CD4-positive, alpha-beta T cell treated with Interleukin-12 subunit alpha and Interleukin-12 subunit beta, for 1 hour (primary cell): ENCODE results near the gene GPR107.
A peak's percentile ranks its signal among the peaks of the same experiment; 100 is the strongest.
"Not testable (repeated sequence)": the region's sequence is repeated elsewhere in the genome, so short reads cannot be mapped to it uniquely, and the experiment has no call there.

Experiments used
- DNase-seq: peaks from one replicate; pipeline ENCODE4 v3.0.0-alpha.2; 2020

Gene GPR107

DNA sequence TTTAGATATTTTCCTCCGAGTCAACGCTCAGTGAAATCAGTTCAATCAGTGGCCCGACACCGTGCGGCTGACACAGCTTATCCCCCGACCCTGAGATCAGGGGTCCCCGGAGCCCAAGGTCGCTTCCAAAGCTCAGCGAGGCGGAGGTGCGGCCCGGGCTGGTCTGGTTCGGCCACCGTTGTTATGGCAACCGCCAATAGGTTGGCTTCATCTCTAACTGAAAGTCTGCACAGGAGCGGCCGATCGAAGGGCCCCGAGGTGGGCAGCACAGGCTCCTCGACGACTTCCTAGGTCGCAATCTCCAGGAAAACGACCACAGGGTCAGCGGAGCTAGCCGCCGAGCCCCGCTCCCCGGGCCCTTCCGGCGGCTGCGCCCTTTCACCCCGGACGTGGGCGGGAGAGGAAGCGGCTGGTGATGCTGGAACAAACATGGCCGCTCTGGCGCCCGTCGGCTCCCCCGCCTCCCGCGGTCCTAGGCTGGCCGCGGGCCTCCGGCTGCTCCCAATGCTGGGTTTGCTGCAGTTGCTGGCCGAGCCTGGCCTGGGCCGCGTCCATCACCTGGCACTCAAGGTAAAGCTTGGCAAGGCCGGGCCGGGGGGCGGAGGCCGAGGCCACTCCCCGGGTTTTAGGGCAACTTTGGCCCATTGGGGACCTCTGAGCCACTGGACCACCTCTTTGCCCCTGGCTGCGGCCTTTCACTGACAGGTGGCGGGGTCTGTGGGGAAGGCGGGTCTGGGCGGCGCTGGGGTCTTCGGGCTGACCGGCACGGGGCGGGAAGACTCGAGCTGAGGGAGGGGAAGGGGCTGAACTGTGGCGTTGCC is at the start of gene GPR107:
Gene GPR107, plus strand, starts transcription at position 403 of the 821 bp plus-strand sequence. Its CDS starts 27 bp downstream, at position 430.
- peak; percentile 76 for DNase-seq

DNA sequence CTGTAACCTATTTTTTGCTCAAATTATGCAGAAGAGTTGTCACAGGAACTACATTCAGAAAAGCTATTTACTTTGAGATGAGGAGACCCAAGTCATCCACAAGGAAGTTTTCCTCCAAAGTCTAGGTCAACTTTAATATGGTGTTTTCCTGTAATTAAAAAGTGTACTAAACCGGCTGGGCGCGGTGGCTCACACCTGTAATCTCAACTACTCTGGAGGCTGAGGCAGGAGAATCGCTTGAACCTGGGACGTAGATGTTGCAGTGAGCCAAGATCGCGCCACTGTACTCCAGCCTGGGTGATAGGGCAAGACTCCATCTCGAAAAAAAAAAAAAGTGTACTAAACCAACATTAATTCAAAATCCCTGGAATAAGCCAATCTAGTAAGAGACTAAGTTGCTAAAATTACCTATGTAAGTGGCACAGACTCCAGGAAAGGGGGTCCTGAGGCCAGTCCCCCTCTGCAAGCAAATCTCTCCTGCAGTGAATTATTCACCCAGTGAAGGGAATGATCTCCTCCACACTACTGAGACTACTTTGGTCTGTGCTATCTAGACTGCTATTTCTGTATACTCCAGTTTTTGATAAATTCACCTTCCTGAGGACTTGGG is 49.7 kb upstream of the GPR107 start:
- no peak for DNase-seq

GRCh38 chr9:130006952-130007351 is 46.8 kb upstream of the GPR107 start:
- not testable (repeated sequence) for DNase-seq

GRCh38 chr9:130008538-130008937 is 45.2 kb upstream of the GPR107 start:
- no peak for DNase-seq

- DNase-seq, result not testable (repeated sequence)
Observed at GRCh38 chr9:130009546-130009945, 44.2 kb upstream of the GPR107 start.

DNA sequence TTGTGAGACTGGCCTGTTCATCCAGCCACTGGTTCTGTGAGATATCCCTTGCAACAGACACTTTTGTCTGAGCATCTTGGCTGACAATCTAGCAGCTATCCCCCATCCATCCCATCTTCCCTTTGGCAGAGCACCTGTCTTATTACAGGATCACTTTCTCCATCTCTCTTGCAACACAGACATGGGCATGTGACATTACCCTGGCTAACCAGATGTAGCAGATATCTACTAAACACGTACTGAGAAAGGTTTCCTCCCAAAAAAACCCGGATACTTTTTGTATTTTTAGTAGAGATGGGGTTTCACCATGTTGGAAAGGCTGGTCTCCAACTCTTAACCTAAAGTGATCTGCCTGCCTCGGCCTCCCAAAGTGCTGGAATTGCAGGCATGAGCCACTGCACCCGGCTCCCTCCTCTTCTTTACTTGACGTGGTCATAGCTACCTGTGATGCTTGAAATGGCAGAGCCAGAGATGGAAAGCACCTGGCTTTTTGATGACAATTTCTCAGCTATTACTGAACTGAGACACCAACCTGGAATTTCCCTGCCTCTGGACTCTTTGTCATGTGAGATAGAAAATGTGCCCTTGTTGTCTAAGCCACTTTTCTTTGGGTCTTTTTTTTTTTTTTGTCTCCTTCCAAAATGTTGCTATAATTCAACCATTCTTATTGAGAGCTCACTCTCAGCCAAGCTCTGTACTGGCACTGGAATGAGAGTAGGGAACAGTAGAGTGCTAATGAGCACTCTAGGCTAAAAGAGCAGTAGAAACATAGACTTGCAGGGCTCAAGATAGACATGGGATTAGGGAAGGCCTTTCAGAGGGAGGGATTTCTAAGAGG is 43.3 kb upstream of the GPR107 start:
- DNase-seq, result peak; percentile 85

DNA sequence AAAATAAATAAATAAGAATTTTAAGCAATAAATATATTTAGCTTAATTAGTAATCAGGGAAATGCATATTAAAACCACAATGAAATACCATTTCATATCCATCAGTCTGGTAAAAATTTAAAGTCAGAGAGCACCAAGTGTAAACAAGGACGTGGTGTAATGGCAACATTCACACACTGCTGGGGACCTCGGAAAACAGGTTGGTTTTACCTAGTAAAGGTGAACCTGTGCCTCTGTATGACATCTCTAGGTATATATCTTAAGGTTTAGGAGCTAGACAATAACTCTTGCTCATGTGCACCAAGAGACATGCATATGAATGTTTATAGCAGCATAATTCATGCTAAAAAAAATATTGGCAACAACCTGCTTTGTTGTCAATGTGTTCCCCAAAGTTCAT is 40.4 kb upstream of the GPR107 start:
- DNase-seq, result no peak

DNA sequence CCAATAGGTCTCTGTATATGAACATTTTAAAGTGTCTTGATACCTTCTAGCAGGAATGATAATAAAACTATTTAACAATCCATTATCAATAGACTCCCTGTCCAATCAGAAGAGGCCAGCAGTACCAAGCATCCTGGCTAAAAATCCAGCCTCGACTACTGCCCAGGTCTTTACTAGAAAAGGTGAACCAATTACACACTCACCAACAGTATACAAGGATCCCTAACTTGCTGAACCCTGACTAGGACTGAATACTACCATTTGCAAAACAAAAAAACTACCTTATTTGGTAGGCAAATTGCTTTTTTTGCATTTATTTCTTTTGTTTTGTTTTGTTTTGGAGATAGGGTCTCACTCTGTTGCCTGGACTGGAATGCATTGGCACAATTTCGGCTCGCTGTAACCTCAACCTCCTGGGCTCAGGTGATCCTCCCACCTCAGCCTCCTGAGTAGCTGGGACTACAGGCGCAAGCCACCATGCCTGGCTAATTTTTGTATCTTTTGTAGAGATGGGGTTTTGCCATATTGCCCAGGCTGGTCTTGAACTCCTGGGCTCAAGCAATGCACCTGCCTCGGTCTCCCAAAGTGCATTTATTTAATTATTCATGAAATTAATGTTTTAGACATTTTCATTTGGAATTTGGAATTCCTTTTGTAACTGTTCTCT is 38.2 kb upstream of the GPR107 start:
- no peak for DNase-seq

- no peak for DNase-seq
Observed at GRCh38 chr9:130017076-130017475, 36.6 kb upstream of the GPR107 start.

- not testable (repeated sequence) for DNase-seq
Observed at GRCh38 chr9:130017510-130017909, 36.2 kb upstream of the GPR107 start.

GRCh38 chr9:130018265-130018664 is 35.4 kb upstream of the GPR107 start:
- no peak for DNase-seq

- DNase-seq, result no peak
Observed at GRCh38 chr9:130020618-130021017, 33.1 kb upstream of the GPR107 start.

- no peak for DNase-seq
Observed at GRCh38 chr9:130021123-130021522, 32.6 kb upstream of the GPR107 start.

DNA sequence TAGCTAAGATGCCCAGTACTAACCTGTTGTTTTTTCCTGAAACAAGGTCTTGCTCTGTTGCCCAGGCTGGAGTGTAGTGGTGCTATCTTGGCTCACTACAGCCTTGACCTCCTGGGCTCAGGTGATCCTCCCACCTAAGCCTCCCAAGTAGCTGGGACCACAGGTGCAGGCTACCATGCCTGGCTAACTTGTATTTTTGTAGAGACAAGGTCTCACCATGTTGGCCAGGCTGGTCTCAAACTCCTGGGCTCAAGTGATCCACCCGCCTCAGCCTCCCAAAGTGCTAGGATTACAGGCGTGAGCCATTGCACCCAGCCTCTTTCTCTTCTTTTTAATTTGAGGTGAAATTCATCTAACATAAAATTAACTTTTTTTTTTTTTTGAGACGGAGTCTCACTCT is 31.9 kb upstream of the GPR107 start:
- DNase-seq, result not testable (repeated sequence)

DNA sequence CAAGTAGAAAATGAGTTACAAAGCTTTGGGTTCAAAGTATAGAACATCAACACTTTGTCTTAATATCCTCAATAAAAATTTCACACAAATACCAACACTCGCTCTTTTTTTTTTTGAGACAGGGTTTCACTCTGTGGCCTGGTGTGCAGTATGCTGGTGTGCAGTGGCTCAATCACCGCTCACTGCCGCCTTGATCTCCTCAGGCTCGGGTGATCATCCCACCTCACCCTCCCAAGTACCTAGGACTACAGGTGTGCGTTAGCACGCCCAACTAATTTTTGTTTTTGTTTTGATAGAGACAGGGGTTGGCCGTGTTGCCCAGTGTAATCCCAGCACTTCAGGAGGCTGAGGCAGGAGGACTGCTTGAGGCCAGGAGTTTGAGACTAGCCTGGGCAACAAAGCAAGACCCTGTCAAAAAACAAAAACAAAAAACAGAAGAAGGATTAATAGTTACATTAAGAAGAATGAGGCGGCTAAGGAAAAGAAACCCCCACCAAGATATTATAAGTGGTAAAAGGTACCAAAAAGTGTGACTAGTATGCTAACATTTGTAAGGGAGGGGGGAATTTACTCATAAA is 31.1 kb upstream of the GPR107 start:
- no peak for DNase-seq

GRCh38 chr9:130023144-130023787 is 30.4 kb upstream of the GPR107 start:
- peak; percentile 43 for DNase-seq

DNA sequence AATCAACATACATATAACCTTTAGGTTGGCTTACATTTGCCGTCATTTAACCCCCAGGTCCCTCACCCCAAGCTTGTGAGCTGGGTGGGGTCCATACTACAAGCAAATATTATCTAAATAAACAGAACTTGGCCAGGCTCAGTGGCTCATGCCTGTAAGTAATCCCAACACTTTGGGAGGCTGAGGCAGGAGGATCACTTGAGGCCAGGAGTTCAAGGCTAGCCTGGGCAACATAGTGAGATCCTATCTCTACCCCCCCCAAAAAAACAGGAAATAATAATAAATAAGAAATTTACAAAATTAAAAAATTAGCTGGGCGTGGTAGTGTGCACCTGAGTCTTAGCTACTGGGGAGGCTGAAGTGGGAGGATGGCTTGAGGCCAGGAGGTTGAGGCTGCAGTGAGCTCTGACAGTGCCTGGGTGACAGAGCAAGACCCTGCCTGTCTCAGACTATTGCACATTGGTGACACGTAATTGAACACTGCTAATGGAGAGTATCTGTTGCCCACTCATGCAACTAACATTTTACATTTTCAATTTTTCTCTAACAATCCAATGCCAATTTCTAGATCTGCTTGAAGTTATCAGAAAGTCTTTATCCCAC is 29.6 kb upstream of the GPR107 start:
- DNase-seq, result no peak

DNA sequence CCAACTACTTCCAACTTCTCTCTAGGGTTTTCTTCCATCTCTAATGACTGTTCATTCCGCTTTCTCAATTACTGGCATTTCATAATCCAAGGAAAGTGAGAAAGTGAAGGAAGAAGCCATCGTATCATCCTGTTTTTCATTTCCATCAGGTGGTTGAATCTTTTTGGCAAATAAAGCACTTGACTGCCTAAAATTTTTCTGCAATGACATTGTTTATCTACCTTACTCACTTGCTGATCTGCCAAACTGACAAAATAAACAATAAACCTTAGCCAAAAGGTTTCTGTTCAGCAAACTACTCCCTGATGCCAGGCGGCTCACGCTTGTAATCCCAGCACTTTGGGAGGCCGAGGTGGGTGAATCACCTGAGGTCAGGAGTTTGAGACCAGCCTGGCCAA is 29.1 kb upstream of the GPR107 start:
- no peak for DNase-seq

GRCh38 chr9:130026583-130027340 is 26.9 kb upstream of the GPR107 start:
- DNase-seq, result peak; percentile 47

DNA sequence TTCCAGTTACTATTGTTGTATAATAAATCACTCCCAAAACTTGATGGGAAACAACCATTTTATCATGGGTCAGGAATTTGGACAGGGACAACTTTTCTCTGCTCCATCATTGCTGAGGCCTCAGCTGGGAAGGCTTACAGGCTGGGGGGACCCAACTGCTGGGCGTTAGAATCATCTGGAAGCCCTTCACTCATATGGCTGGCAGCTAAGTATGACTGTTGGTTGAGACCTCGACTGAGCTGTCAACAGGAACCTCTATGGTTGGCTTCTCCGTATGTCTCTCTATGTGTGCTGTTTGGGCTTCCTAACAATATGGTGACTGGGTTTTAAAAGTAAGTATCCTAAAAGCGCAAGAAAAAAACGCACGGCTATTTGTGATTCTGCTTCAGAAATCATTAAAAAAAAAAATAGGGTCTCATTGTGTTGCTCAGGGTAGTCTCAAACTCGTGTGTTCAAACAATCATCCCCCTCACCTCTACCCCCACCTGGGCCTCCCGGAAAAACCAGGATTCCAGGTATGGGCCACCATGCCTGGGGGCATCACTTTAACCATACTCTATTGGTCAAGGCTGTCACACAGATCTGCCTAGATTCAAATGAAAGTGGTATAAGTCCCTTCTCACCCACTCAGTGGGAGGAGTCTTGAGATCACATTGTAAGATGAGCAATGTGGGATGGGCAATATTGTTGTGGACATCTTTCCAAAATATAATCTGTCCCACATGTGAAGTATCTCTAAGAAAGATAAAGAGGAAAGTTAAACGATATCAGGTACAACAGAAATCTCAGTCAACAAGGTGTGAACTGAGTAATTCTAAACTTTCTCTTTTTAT is 26.0 kb upstream of the GPR107 start:
- DNase-seq, result no peak
